C4-2B (cell line): Measurements from ENCODE around the gene PDP2.

Experiments
- CTCF ChIP-seq: fragments of 450-650 bp; conservative IDR thresholded peaks from 2 replicates; pipeline ENCODE4 v1.5.1; 2017; ENCODE audit warnings: mild to moderate bottlenecking
- ZFX ChIP-seq: fragments of 450-650 bp; IDR thresholded peaks from 2 replicates; pipeline ENCODE4 v1.6.1; 2017

GRCh38 chr16:66844342-66845079 lies 35.8 kb upstream of the PDP2 start, which contains the start of gene CA7:
- TF ChIP-seq CTCF, result no peak
- TF ChIP-seq ZFX, result no peak
